Stomach (tissue), 4 donors: ENCODE results near the gene ZNF670.

Source experiments
- CTCF ChIP-seq, 7 experiments: fragments of 450-650 bp in 4 of 7; fragments of 200-600 bp in 3 of 7; sonication (generic) in 3 of 7; IDR thresholded peaks; one replicate each; pipeline ENCODE4 v1.5.1; 2016 to 2019; ENCODE audit warnings: antibody characterized with exemption in 7 of 7, control low read depth in 2 of 7, mild to moderate bottlenecking in 1 of 7
- EP300 ChIP-seq: sonication (generic); formaldehyde crosslinking; IDR thresholded peaks from one replicate; pipeline ENCODE4 v1.6.1; 2017; ENCODE audit warnings: antibody characterized with exemption
- POLR2A ChIP-seq, 4 donors: fragments of 450-650 bp; IDR thresholded peaks; one replicate each; pipeline ENCODE4 v1.6.1; 2016; ENCODE audit warnings: antibody characterized with exemption in 4 of 4, control low read depth in 2 of 4, mild to moderate bottlenecking in 1 of 4, moderate library complexity in 1 of 4
- POLR2AphosphoS5 ChIP-seq, 3 donors: sonication (generic); formaldehyde crosslinking; IDR thresholded peaks; one replicate each; pipeline ENCODE4 v1.6.1; 2016; ENCODE audit warnings: antibody characterized with exemption in 3 of 3

- TF ChIP-seq POLR2AphosphoS5 (IDR thresholded peaks at IDR 0.05): no peak
- TF ChIP-seq CTCF (IDR thresholded peaks at IDR 0.05): no peak
- TF ChIP-seq POLR2A (IDR thresholded peaks at IDR 0.05): no peak
- no peak for TF ChIP-seq EP300
These were observed 22.2 kb upstream of the ZNF670 start for GRCh38 chr1:247100676-247101279.
